WTC11 (cell line): ENCODE data around the gene BRICD5. TPM values are rescaled to one million over a fixed set of nuclear protein-coding genes. Genes with fewer than 3 reads are reported as not detected.

ENCODE experiments used
- ATAC-seq: fragments of 200-7000 bp; cut with Tn5 transposase; 2 replicates; pipeline ENCODE4 v1.10.0; 2021; ENCODE audit warnings: mild to moderate bottlenecking, moderate library complexity
- CTCF ChIA-PET: fragments of 300-600 bp; sonication (Branson Sonifier 250); formaldehyde crosslinking; loops from one replicate; lab custom pipeline; 2021; ENCODE audit warnings: antibody characterized with exemption; lab: Charles Lee
- POLR2A ChIA-PET: fragments of 350-600 bp; sonication (Branson Sonifier 250); formaldehyde crosslinking; loops from one replicate; lab custom pipeline; 2021; ENCODE audit warnings: antibody characterized with exemption; lab: Charles Lee
- DNase-seq: peaks from one replicate; pipeline ENCODE4 v3.0.0; 2021; ENCODE audit warnings: low spot score
- H3K27ac Mint-ChIP-seq: 2 replicates; pipeline ENCODE4 v1.8.0; 2021; ENCODE audit warnings: mixed read lengths
- H3K27me3 Mint-ChIP-seq: 2 replicates; pipeline ENCODE4 v1.8.0; 2021; ENCODE audit warnings: low read depth, mild to moderate bottlenecking, moderate library complexity, mixed read lengths
- H3K36me3 Mint-ChIP-seq: 2 replicates; pipeline ENCODE4 v1.8.0; 2021; ENCODE audit warnings: mixed read lengths
- H3K4me1 Mint-ChIP-seq: 2 replicates; pipeline ENCODE4 v1.8.0; 2022; ENCODE audit warnings: mixed read lengths
- H3K4me3 Mint-ChIP-seq: 2 replicates; pipeline ENCODE4 v1.8.0; 2021; ENCODE audit warnings: mild to moderate bottlenecking, moderate library complexity, mixed read lengths
- H3K9me3 Mint-ChIP-seq: 2 replicates; pipeline ENCODE4 v1.8.0; 2021; ENCODE audit warnings: mixed read lengths
- FOXJ3 ChIP-seq: sonication (generic); formaldehyde crosslinking; IDR thresholded peaks from 2 replicates; pipeline ENCODE4 v1.9.0; 2021; ENCODE audit warnings: missing genetic modification reagents, mild to moderate bottlenecking, borderline replicate concordance
- NR1H2 ChIP-seq: sonication (generic); formaldehyde crosslinking; IDR thresholded peaks from 2 replicates; pipeline ENCODE4 v1.9.0; 2021; ENCODE audit warnings: mild to moderate bottlenecking, moderate library complexity, missing genetic modification reagents
- PRRX2 ChIP-seq: fragments of 250-450 bp; sonication (Bioruptor Pico); IDR thresholded peaks from 2 replicates; pipeline ENCODE4 v1.8.0; 2021; ENCODE audit warnings: mild to moderate bottlenecking
- SMAD3 ChIP-seq: sonication (generic); formaldehyde crosslinking; IDR thresholded peaks from 2 replicates; pipeline ENCODE4 v1.8.0; 2022; ENCODE audit warnings: missing genetic modification reagents, mild to moderate bottlenecking, borderline replicate concordance
- SMAD4 ChIP-seq: sonication (generic); formaldehyde crosslinking; IDR thresholded peaks from 2 replicates; pipeline ENCODE4 v1.8.0; 2022; ENCODE audit warnings: mild to moderate bottlenecking, missing genetic modification reagents
- ZBTB21 ChIP-seq: sonication (generic); formaldehyde crosslinking; IDR thresholded peaks from 2 replicates; pipeline ENCODE4 v1.8.1; 2023; ENCODE audit warnings: mild to moderate bottlenecking, missing genetic modification reagents, borderline replicate concordance
- ZNF232 ChIP-seq: sonication (generic); formaldehyde crosslinking; IDR thresholded peaks from 2 replicates; pipeline ENCODE4 v1.8.0; 2022; ENCODE audit warnings: mild to moderate bottlenecking, missing genetic modification reagents
- ZNF396 ChIP-seq: fragments of 250-450 bp; sonication (Bioruptor Pico); IDR thresholded peaks from 2 replicates; pipeline ENCODE4 v1.8.0; 2021; ENCODE audit warnings: mild to moderate bottlenecking, moderate library complexity, borderline replicate concordance
- ZNF671 ChIP-seq: fragments of 250-450 bp; sonication (Bioruptor Pico); IDR thresholded peaks from 2 replicates; pipeline ENCODE4 v1.8.0; 2021; ENCODE audit warnings: mild to moderate bottlenecking
- total RNA-seq: library from RNA; stranded (reverse); gene quantifications from 3 replicates; pipeline ENCODE4 v1.2.3, GENCODE V29; 2021
- TF ChIP-seq, protein P1 (sequence below): fragments of 250-450 bp; sonication (Bioruptor Pico); IDR thresholded peaks from 2 replicates; pipeline ENCODE4 v1.9.0; 2021; ENCODE audit warnings: mild to moderate bottlenecking
- TF ChIP-seq, protein P2 (sequence below): sonication (generic); formaldehyde crosslinking; IDR thresholded peaks from 2 replicates; pipeline ENCODE4 v1.8.1; 2022; ENCODE audit warnings: missing genetic modification reagents, borderline replicate concordance
- TF ChIP-seq, protein P3 (sequence below): sonication (generic); formaldehyde crosslinking; IDR thresholded peaks from 2 replicates; pipeline ENCODE4 v1.8.1; 2023; ENCODE audit warnings: mild to moderate bottlenecking, missing genetic modification reagents
- TF ChIP-seq, protein P4 (sequence below): sonication (generic); formaldehyde crosslinking; IDR thresholded peaks from 2 replicates; pipeline ENCODE4 v1.8.1; 2023; ENCODE audit warnings: mild to moderate bottlenecking, missing genetic modification reagents, borderline replicate concordance
- TF ChIP-seq, protein P5 (sequence below): fragments of 250-450 bp; sonication (Bioruptor Pico); conservative IDR thresholded peaks from 2 replicates; pipeline ENCODE4 v1.9.0; 2021; ENCODE audit warnings: mild to moderate bottlenecking
- TF ChIP-seq, protein P6 (sequence below): sonication (generic); formaldehyde crosslinking; IDR thresholded peaks from 2 replicates; pipeline ENCODE4 v1.8.1; 2022; ENCODE audit warnings: mild to moderate bottlenecking, missing genetic modification reagents, moderate library complexity, borderline replicate concordance
- TF ChIP-seq, protein P7 (sequence below): sonication (generic); formaldehyde crosslinking; IDR thresholded peaks from 2 replicates; pipeline ENCODE4 v1.8.1; 2023; ENCODE audit warnings: mild to moderate bottlenecking, missing genetic modification reagents
- TF ChIP-seq, protein P8 (sequence below): fragments of 250-450 bp; sonication (Bioruptor Pico); IDR thresholded peaks from 2 replicates; pipeline ENCODE4 v2.1.2; 2022; ENCODE audit warnings: mild to moderate bottlenecking, moderate library complexity
- TF ChIP-seq, protein P9 (sequence below): sonication (generic); formaldehyde crosslinking; IDR thresholded peaks from 2 replicates; pipeline ENCODE4 v1.8.1; 2022; ENCODE audit warnings: low read depth, mild to moderate bottlenecking, moderate library complexity, missing genetic modification reagents, borderline replicate concordance

The BRICD5 gene
- total RNA-seq, 1 experiment from 2014 or later: 13.6 TPM

DNA sequence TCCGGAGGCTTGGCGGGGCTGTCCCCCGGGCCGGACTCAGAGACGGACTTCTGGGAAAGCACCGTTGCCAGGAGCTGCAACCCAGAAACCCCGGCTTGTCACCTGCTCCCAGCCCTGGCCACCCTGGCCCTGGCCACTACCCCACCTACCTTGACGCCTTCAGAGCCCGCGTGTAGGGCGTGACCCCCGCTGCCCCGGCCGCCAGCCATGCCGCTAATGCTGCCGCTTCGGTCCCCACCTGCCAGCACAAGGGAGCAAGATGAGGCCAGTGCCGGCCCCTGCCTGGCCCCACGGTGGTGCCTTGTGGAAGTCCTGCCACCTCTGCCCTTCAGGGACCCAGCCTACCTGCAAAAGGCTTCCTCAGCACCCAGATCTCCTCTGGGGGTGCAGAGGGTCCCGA is 25.7 kb downstream of the BRICD5 start:
- ATAC-seq (no peak), DNase-seq (no peak)
- Mint-ChIP-seq H3K9me3 (no peaks in the 10 kb centered on the region), H3K36me3 (no peaks in the 10 kb centered on the region), H3K27me3 (no peaks in the 10 kb centered on the region)
- POLR2A ChIA-PET: no interaction called here
- TF ChIP-seq, protein P1, sequence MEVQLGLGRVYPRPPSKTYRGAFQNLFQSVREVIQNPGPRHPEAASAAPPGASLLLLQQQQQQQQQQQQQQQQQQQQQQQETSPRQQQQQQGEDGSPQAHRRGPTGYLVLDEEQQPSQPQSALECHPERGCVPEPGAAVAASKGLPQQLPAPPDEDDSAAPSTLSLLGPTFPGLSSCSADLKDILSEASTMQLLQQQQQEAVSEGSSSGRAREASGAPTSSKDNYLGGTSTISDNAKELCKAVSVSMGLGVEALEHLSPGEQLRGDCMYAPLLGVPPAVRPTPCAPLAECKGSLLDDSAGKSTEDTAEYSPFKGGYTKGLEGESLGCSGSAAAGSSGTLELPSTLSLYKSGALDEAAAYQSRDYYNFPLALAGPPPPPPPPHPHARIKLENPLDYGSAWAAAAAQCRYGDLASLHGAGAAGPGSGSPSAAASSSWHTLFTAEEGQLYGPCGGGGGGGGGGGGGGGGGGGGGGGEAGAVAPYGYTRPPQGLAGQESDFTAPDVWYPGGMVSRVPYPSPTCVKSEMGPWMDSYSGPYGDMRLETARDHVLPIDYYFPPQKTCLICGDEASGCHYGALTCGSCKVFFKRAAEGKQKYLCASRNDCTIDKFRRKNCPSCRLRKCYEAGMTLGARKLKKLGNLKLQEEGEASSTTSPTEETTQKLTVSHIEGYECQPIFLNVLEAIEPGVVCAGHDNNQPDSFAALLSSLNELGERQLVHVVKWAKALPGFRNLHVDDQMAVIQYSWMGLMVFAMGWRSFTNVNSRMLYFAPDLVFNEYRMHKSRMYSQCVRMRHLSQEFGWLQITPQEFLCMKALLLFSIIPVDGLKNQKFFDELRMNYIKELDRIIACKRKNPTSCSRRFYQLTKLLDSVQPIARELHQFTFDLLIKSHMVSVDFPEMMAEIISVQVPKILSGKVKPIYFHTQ (CRISPR knock-in tag): no peak
- no peak for TF ChIP-seq ZNF396 (CRISPR knock-in tag)
- TF ChIP-seq PRRX2 (CRISPR knock-in tag): no peak
- TF ChIP-seq, protein P2, sequence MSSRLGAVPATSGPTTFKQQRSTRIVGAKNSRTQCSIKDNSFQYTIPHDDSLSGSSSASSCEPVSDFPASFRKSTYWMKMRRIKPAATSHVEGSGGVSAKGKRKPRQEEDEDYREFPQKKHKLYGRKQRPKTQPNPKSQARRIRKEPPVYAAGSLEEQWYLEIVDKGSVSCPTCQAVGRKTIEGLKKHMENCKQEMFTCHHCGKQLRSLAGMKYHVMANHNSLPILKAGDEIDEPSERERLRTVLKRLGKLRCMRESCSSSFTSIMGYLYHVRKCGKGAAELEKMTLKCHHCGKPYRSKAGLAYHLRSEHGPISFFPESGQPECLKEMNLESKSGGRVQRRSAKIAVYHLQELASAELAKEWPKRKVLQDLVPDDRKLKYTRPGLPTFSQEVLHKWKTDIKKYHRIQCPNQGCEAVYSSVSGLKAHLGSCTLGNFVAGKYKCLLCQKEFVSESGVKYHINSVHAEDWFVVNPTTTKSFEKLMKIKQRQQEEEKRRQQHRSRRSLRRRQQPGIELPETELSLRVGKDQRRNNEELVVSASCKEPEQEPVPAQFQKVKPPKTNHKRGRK (CRISPR knock-in tag): no peak
- no peak for TF ChIP-seq ZBTB21 (CRISPR knock-in tag)
- TF ChIP-seq NR1H2 (CRISPR knock-in tag): no peak
- no peak for TF ChIP-seq SMAD3 (CRISPR knock-in tag)
- TF ChIP-seq, protein P3, sequence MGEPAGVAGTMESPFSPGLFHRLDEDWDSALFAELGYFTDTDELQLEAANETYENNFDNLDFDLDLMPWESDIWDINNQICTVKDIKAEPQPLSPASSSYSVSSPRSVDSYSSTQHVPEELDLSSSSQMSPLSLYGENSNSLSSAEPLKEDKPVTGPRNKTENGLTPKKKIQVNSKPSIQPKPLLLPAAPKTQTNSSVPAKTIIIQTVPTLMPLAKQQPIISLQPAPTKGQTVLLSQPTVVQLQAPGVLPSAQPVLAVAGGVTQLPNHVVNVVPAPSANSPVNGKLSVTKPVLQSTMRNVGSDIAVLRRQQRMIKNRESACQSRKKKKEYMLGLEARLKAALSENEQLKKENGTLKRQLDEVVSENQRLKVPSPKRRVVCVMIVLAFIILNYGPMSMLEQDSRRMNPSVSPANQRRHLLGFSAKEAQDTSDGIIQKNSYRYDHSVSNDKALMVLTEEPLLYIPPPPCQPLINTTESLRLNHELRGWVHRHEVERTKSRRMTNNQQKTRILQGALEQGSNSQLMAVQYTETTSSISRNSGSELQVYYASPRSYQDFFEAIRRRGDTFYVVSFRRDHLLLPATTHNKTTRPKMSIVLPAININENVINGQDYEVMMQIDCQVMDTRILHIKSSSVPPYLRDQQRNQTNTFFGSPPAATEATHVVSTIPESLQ (CRISPR knock-in tag): no peak
- no peak for TF ChIP-seq FOXJ3 (CRISPR knock-in tag)
- TF ChIP-seq, protein P4, sequence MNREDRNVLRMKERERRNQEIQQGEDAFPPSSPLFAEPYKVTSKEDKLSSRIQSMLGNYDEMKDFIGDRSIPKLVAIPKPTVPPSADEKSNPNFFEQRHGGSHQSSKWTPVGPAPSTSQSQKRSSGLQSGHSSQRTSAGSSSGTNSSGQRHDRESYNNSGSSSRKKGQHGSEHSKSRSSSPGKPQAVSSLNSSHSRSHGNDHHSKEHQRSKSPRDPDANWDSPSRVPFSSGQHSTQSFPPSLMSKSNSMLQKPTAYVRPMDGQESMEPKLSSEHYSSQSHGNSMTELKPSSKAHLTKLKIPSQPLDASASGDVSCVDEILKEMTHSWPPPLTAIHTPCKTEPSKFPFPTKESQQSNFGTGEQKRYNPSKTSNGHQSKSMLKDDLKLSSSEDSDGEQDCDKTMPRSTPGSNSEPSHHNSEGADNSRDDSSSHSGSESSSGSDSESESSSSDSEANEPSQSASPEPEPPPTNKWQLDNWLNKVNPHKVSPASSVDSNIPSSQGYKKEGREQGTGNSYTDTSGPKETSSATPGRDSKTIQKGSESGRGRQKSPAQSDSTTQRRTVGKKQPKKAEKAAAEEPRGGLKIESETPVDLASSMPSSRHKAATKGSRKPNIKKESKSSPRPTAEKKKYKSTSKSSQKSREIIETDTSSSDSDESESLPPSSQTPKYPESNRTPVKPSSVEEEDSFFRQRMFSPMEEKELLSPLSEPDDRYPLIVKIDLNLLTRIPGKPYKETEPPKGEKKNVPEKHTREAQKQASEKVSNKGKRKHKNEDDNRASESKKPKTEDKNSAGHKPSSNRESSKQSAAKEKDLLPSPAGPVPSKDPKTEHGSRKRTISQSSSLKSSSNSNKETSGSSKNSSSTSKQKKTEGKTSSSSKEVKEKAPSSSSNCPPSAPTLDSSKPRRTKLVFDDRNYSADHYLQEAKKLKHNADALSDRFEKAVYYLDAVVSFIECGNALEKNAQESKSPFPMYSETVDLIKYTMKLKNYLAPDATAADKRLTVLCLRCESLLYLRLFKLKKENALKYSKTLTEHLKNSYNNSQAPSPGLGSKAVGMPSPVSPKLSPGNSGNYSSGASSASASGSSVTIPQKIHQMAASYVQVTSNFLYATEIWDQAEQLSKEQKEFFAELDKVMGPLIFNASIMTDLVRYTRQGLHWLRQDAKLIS (CRISPR knock-in tag): no peak
- no peak for TF ChIP-seq SMAD4 (CRISPR knock-in tag)
- TF ChIP-seq ZNF671 (CRISPR knock-in tag): no peak
- TF ChIP-seq, protein P5, sequence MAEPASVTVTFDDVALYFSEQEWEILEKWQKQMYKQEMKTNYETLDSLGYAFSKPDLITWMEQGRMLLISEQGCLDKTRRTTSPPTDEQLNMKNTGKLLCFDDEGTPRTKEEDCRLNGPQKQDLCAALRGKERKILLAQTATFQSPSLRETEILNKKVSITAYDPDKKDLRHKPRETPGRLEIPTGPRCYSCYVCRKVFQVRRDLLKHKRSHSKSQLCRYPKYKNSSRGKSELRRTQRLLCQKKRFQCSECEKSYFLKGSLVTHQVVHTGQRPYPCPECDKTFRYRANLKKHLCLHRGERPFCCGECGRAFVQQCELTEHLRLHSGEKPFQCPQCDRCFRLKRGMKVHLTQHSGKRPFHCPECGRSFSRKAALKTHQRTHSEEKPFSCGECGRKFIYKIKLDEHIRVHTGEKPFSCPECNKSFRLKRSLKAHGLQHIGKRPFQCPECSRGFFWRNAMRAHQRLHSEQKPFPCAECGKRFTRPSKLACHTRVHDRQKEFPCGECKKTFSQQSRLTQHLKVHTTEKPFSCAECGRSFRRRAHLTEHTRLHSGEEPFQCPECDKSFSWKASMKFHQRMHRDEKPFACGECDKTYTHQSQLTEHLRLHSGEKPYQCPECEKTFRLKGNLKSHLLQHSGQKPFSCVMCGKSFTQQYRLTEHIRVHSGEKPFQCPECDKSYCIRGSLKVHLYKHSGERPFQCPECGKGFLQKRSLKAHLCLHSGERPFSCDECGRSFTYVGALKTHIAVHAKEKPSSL (CRISPR knock-in tag): no peak
- no peak for TF ChIP-seq ZNF232
- TF ChIP-seq, protein P6, sequence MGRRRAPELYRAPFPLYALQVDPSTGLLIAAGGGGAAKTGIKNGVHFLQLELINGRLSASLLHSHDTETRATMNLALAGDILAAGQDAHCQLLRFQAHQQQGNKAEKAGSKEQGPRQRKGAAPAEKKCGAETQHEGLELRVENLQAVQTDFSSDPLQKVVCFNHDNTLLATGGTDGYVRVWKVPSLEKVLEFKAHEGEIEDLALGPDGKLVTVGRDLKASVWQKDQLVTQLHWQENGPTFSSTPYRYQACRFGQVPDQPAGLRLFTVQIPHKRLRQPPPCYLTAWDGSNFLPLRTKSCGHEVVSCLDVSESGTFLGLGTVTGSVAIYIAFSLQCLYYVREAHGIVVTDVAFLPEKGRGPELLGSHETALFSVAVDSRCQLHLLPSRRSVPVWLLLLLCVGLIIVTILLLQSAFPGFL (CRISPR knock-in tag): no peak
- TF ChIP-seq, protein P7, sequence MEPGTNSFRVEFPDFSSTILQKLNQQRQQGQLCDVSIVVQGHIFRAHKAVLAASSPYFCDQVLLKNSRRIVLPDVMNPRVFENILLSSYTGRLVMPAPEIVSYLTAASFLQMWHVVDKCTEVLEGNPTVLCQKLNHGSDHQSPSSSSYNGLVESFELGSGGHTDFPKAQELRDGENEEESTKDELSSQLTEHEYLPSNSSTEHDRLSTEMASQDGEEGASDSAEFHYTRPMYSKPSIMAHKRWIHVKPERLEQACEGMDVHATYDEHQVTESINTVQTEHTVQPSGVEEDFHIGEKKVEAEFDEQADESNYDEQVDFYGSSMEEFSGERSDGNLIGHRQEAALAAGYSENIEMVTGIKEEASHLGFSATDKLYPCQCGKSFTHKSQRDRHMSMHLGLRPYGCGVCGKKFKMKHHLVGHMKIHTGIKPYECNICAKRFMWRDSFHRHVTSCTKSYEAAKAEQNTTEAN: no peak
- TF ChIP-seq, protein P8, sequence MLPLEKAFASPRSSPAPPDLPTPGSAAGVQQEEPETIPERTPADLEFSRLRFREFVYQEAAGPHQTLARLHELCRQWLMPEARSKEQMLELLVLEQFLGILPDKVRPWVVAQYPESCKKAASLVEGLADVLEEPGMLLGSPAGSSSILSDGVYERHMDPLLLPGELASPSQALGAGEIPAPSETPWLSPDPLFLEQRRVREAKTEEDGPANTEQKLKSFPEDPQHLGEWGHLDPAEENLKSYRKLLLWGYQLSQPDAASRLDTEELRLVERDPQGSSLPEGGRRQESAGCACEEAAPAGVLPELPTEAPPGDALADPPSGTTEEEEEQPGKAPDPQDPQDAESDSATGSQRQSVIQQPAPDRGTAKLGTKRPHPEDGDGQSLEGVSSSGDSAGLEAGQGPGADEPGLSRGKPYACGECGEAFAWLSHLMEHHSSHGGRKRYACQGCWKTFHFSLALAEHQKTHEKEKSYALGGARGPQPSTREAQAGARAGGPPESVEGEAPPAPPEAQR: no peak
- TF ChIP-seq, protein P9, sequence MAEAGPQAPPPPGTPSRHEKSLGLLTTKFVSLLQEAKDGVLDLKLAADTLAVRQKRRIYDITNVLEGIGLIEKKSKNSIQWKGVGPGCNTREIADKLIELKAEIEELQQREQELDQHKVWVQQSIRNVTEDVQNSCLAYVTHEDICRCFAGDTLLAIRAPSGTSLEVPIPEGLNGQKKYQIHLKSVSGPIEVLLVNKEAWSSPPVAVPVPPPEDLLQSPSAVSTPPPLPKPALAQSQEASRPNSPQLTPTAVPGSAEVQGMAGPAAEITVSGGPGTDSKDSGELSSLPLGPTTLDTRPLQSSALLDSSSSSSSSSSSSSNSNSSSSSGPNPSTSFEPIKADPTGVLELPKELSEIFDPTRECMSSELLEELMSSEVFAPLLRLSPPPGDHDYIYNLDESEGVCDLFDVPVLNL (CRISPR knock-in tag): no peak
- TF ChIP-seq, all 79 proteins: peak for 0
- 0 out of 2 replicates have a peak, but pooled peaks cover 3% of the 10 kb centered on the region for H3K4me1 Mint-ChIP-seq
- no peak overlapping the region for H3K27ac Mint-ChIP-seq
- H3K4me3 Mint-ChIP-seq: no peak overlapping the region
- CTCF ChIA-PET: interaction anchor here (5.7 kb wide), 1 partner anchor 9 kb away, joined by 24 read pairs; no protein-coding TSS in a partner anchor
